GM21367 (cell line): Measurements from ENCODE around the gene DTD1.

Experiments
- ATAC-seq: cut with Tn5 transposase; IDR thresholded peaks from one replicate; pipeline ENCODE4 v1.9.1; 2021; ENCODE audit not compliant: unreplicated experiment

The DTD1 gene

GRCh38 chr20:18698735-18699380, 111.0 kb downstream of the DTD1 start:
- no peak for ATAC-seq

- ATAC-seq: no peak
Observed at GRCh38 chr20:18701969-18702368, 114.1 kb downstream of the DTD1 start.

- no peak for ATAC-seq
Observed at GRCh38 chr20:18702736-18703135, 114.9 kb downstream of the DTD1 start.

GRCh38 chr20:18705490-18705889, 117.6 kb downstream of the DTD1 start:
- ATAC-seq: no peak

- no peak for ATAC-seq
Observed at GRCh38 chr20:18705910-18706309, 118.1 kb downstream of the DTD1 start.

- no peak for ATAC-seq
Observed at GRCh38 chr20:18712131-18712530, 124.3 kb downstream of the DTD1 start.

- ATAC-seq: no peak
Observed at GRCh38 chr20:18712882-18713281, 125.0 kb downstream of the DTD1 start.

GRCh38 chr20:18715564-18715963, 127.7 kb downstream of the DTD1 start:
- no peak for ATAC-seq

- no peak for ATAC-seq
Observed at GRCh38 chr20:18717062-18717461, 129.2 kb downstream of the DTD1 start.

GRCh38 chr20:18718129-18718528, 130.3 kb downstream of the DTD1 start:
- ATAC-seq: no peak

GRCh38 chr20:18719426-18719825, 131.6 kb downstream of the DTD1 start:
- ATAC-seq: no peak

GRCh38 chr20:18721551-18722115, 133.8 kb downstream of the DTD1 start:
- ATAC-seq: no peak

- ATAC-seq: no peak
Observed at GRCh38 chr20:18722371-18722770, 134.5 kb downstream of the DTD1 start.

- no peak for ATAC-seq
Observed at GRCh38 chr20:18724077-18724476, 136.2 kb downstream of the DTD1 start.

GRCh38 chr20:18724788-18725464, 137.1 kb downstream of the DTD1 start:
- no peak for ATAC-seq

GRCh38 chr20:18727032-18727508, 139.2 kb downstream of the DTD1 start:
- ATAC-seq: no peak

- ATAC-seq: peak; percentile 93
Observed at GRCh38 chr20:18728165-18728869, 140.5 kb downstream of the DTD1 start.

- peak; percentile 38 for ATAC-seq
Observed at GRCh38 chr20:18728870-18729224, 141.0 kb downstream of the DTD1 start.

GRCh38 chr20:18729231-18729825, 141.5 kb downstream of the DTD1 start:
- no peak for ATAC-seq

GRCh38 chr20:18731940-18732339, 144.1 kb downstream of the DTD1 start:
- no peak for ATAC-seq

GRCh38 chr20:18734525-18735189, 146.8 kb downstream of the DTD1 start:
- no peak for ATAC-seq
